Measurements from ENCODE around the gene TSEN15.

The TSEN15 gene

GRCh38 chr1:184052750-184053149 is 1.2 kb downstream of the TSEN15 start:
- no peak for DNase-seq

- no peak for DNase-seq
Measured at GRCh38 chr1:184053881-184054280, 2.4 kb downstream of the TSEN15 start.

GRCh38 chr1:184056921-184057555 is 5.5 kb downstream of the TSEN15 start:
- no peak for DNase-seq

- no peak for DNase-seq
Measured at GRCh38 chr1:184059887-184060286, 8.4 kb downstream of the TSEN15 start.

GRCh38 chr1:184060316-184060715 is 8.8 kb downstream of the TSEN15 start:
- no peak for DNase-seq

- no peak for DNase-seq
Measured at GRCh38 chr1:184061396-184062003, 10.0 kb downstream of the TSEN15 start.

- no peak for DNase-seq
Measured at GRCh38 chr1:184062640-184063286, 11.2 kb downstream of the TSEN15 start.

- no peak for DNase-seq
Measured at GRCh38 chr1:184065559-184065958, 14.0 kb downstream of the TSEN15 start.

- no peak for DNase-seq
Measured at GRCh38 chr1:184068354-184068753, 16.8 kb downstream of the TSEN15 start.

- DNase-seq, result no peak
Measured at GRCh38 chr1:184069675-184070074, 18.1 kb downstream of the TSEN15 start.

GRCh38 chr1:184072376-184072775 is 20.8 kb downstream of the TSEN15 start:
- DNase-seq, result no peak

GRCh38 chr1:184074383-184074782 is 22.9 kb downstream of the TSEN15 start:
- no peak for DNase-seq

- peak in 12 of 56 donors; percentile 0 to 68 (median 6) for DNase-seq
Measured at GRCh38 chr1:184075055-184076029, 23.8 kb downstream of the TSEN15 start.

GRCh38 chr1:184078564-184079249 is 27.2 kb downstream of the TSEN15 start:
- DNase-seq, result no peak

- DNase-seq, result no peak
Measured at GRCh38 chr1:184080309-184080708, 28.8 kb downstream of the TSEN15 start.

- DNase-seq, result no peak
Measured at GRCh38 chr1:184082541-184083415, 31.2 kb downstream of the TSEN15 start.

GRCh38 chr1:184085667-184086066 is 34.1 kb downstream of the TSEN15 start:
- DNase-seq, result no peak

- no peak for DNase-seq
Measured at GRCh38 chr1:184088037-184088436, 36.5 kb downstream of the TSEN15 start.

- DNase-seq, result no peak
Measured at GRCh38 chr1:184093071-184093470, 41.5 kb downstream of the TSEN15 start.

GRCh38 chr1:184096005-184096404 is 44.5 kb downstream of the TSEN15 start:
- no peak for DNase-seq

All from amygdala (tissue), 56 donors.